Cardiac muscle cell (in vitro differentiated cells and primary cell): ENCODE data around the gene PCSK5. TPM values are rescaled to one million over a fixed set of nuclear protein-coding genes. Genes with fewer than 3 reads are reported as not detected.

ENCODE experiments used
- DNase-seq, 2 donors: peaks; one replicate each; pipeline versions ENCODE4 v3.0.0 to v3.0.0-alpha.2; 2010 to 2017; ENCODE audit warnings: low read depth in 1 of 2, low spot score in 1 of 2
- H3K27ac ChIP-seq: fragments of 200-600 bp; sonication (generic); 2 replicates; pipeline ENCODE4 v1.5.1; 2016
- H3K27me3 ChIP-seq: fragments of 200-600 bp; sonication (generic); 2 replicates; pipeline ENCODE4 v1.6.0; 2016; ENCODE audit warnings: control low read depth
- H3K36me3 ChIP-seq: fragments of 200-600 bp; sonication (generic); 2 replicates; pipeline ENCODE4 v1.5.1; 2016; ENCODE audit warnings: control low read depth
- H3K4me1 ChIP-seq: fragments of 200-600 bp; sonication (generic); 2 replicates; pipeline ENCODE4 v1.8.1; 2017; ENCODE audit warnings: low read depth, mild to moderate bottlenecking, mixed run types
- H3K4me3 ChIP-seq: fragments of 200-600 bp; sonication (generic); 2 replicates; pipeline ENCODE4 v1.5.1; 2016; ENCODE audit warnings: mild to moderate bottlenecking
- H3K9me3 ChIP-seq: fragments of 200-600 bp; sonication (generic); 2 replicates; pipeline ENCODE4 v1.5.1; 2017; ENCODE audit warnings: low read depth, mild to moderate bottlenecking, control low read depth
- polyA plus RNA-seq: library from polyadenylated mRNA; unstranded; fragments of >200 nt; fragmentation: Nextera tagmentation; extraction: Ambion mirVana; gene quantifications from 2 replicates; pipeline ENCODE4 v1.2.1, GENCODE V29; 2016
- total RNA-seq: library from RNA; depleted of rRNA; stranded (reverse); fragments of >200 nt; gene quantifications from 2 replicates; pipeline ENCODE4 v1.2.3, GENCODE V29; 2016
- TF ChIP-seq, protein P1 (sequence below): IDR thresholded peaks from 2 replicates; pipeline ENCODE4 v1.5.1; 2012; ENCODE audit warnings: low read depth, mild to moderate bottlenecking, low read length

Gene PCSK5
- total and polyA plus RNA-seq, 2 experiments from 2014 or later: 6.8 to 9.6 TPM

DNA sequence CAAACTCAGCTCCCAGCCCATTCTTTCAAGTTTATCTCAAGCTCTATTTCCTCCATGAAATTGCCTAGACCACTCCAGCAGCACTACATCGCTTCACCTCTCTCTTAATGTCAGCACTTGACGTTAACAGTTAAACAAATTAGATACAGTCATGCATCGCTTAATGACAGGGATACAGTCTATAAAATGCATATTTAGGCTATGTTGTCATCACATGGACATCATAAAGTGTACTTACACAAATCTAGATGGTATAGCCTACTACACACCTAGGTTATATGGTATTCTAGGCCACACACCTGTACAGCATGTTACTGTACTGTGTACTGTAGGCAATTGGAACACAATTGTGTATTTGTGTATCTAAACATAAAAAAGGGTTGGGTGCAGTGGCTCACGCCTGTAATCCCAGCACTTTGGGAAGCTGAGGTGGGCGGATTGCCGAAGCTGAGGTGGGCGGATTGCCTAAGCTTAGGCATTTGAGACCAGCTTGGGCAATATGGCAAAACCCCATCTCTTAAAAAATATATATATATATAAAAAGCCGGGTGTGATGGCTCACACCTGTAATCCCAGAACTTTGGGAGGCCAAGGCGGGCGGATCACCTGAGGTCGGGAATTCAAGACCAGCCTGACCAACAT is 13.4 kb upstream of the PCSK5 start:
- H3K27me3 ChIP-seq: no peaks in the 10 kb centered on the region
- DNase-seq: no peak
- TF ChIP-seq, protein P1, sequence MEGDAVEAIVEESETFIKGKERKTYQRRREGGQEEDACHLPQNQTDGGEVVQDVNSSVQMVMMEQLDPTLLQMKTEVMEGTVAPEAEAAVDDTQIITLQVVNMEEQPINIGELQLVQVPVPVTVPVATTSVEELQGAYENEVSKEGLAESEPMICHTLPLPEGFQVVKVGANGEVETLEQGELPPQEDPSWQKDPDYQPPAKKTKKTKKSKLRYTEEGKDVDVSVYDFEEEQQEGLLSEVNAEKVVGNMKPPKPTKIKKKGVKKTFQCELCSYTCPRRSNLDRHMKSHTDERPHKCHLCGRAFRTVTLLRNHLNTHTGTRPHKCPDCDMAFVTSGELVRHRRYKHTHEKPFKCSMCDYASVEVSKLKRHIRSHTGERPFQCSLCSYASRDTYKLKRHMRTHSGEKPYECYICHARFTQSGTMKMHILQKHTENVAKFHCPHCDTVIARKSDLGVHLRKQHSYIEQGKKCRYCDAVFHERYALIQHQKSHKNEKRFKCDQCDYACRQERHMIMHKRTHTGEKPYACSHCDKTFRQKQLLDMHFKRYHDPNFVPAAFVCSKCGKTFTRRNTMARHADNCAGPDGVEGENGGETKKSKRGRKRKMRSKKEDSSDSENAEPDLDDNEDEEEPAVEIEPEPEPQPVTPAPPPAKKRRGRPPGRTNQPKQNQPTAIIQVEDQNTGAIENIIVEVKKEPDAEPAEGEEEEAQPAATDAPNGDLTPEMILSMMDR: no peak
- H3K36me3 ChIP-seq: no peaks in the 10 kb centered on the region
- no peak overlapping the region for H3K27ac ChIP-seq
- H3K9me3 ChIP-seq: no peaks in the 10 kb centered on the region
- H3K4me1 ChIP-seq: no peaks in the 10 kb centered on the region
- no peak overlapping the region for H3K4me3 ChIP-seq

- no peaks in the 10 kb centered on the region for H3K4me1 ChIP-seq
- no peaks in the 10 kb centered on the region for H3K9me3 ChIP-seq
- no peaks in the 10 kb centered on the region for H3K36me3 ChIP-seq
- H3K27ac ChIP-seq: no peak overlapping the region
- H3K4me3 ChIP-seq: no peak overlapping the region
- TF ChIP-seq, protein P1: no peak
- H3K27me3 ChIP-seq: no peaks in the 10 kb centered on the region
- no peak for DNase-seq
Measured at GRCh38 chr9:75878488-75878860, 12.0 kb upstream of the PCSK5 start.

- TF ChIP-seq, protein P1: no peak
- H3K36me3 ChIP-seq: no peaks in the 10 kb centered on the region
- no peak for DNase-seq
Measured at GRCh38 chr9:75880618-75881017, 9.9 kb upstream of the PCSK5 start.

DNA sequence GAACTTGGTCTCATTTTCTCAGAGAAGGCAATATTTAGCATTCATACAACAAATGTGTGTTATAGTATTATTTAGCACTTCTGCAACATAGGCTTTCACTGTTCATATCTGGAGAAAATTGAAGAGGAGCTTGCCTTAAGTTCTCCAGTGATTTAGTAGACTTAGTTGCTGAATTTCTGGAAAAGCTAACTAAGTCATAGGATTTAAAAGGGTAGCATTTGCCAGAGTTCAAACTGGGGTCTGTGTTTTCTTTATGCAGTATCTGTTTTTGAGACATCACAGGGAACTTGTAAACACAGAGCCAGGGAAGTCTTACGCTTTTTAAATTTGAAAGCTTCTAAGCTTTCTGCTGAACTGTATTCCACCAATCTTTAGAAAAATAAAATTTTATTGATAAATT is 8.7 kb upstream of the PCSK5 start:
- TF ChIP-seq, protein P1: no peak
- Histone ChIP-seq H3K27ac (no peak overlapping the region), H3K9me3 (no peaks in the 10 kb centered on the region), H3K4me1 (no peaks in the 10 kb centered on the region), H3K27me3 (no peaks in the 10 kb centered on the region), H3K36me3 (no peaks in the 10 kb centered on the region), H3K4me3 (no peak overlapping the region)
- DNase-seq: no peak

More at GRCh38 chr9:75880618-75881017, 9.9 kb upstream of the PCSK5 start:
- no peaks in the 10 kb centered on the region for H3K4me1 ChIP-seq
- H3K27ac ChIP-seq: no peak overlapping the region
- no peak overlapping the region for H3K4me3 ChIP-seq
- H3K27me3 ChIP-seq: no peaks in the 10 kb centered on the region
- no peaks in the 10 kb centered on the region for H3K9me3 ChIP-seq

DNA sequence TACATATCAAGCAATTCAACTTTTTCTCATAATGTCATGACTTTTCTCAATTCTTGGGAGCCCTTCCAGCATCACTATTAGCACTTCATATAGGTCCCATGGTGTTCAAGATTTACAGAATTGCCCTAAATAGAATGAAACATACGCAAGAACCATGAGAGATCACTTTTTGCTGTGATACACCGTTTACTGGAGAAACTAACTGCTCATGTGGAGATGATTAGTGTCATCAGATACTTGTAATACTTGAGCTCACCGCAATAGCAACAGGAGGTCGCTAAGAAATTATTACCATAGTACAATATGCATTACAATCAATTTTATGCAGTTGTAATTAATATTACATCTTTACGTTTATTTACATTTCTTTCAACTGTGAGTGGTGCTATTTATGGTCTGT is 4.8 kb upstream of the PCSK5 start:
- no peaks in the 10 kb centered on the region for H3K9me3 ChIP-seq
- H3K36me3 ChIP-seq: no peaks in the 10 kb centered on the region
- H3K4me1 ChIP-seq: no peaks in the 10 kb centered on the region
- no peak overlapping the region for H3K4me3 ChIP-seq
- TF ChIP-seq, protein P1: no peak
- DNase-seq: no peak
- H3K27ac ChIP-seq: no peak overlapping the region
- peaks cover 3% of the 10 kb centered on the region for H3K27me3 ChIP-seq

DNA sequence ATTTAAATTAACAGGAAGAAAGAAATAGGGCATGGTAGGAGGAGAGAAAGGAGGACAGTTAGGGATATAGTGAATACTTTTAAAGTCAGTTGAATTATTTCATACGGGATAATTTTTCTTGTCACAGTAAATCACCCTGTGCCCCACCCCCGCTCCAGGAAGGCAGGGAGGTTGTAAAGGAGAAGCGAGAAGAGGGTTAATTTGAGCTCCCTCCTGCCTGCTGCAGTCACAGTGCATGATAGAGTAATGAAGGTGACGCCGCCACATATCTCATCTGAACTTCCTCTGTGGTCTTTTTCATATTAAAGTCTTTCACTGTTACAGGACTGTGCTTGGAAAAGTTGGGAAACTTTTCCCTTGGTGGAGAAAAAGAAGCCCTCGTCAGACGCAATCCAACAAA is 896 bp upstream of the PCSK5 start:
- peak overlapping the region; percentile 83 for H3K4me3 ChIP-seq

More for the DNA sequence above, 896 bp upstream of the PCSK5 start:
- DNase-seq: peak in 1 of 2 donors; percentile 7
- H3K4me1 ChIP-seq: no peaks in the 10 kb centered on the region
- no peak overlapping the region for H3K27ac ChIP-seq
- H3K9me3 ChIP-seq: no peaks in the 10 kb centered on the region
- no peaks in the 10 kb centered on the region for H3K36me3 ChIP-seq
- TF ChIP-seq, protein P1: no peak
- peaks cover 26% of the 10 kb centered on the region for H3K27me3 ChIP-seq
